NK-92 (cell line): Measurements from ENCODE around the gene RASGEF1B.

Experiments
- DNase-seq: peaks from one replicate; lab custom pipeline; 2025; ENCODE audit not compliant: unreplicated experiment; lab: John Stamatoyannopoulos, UW

The RASGEF1B gene

DNA sequence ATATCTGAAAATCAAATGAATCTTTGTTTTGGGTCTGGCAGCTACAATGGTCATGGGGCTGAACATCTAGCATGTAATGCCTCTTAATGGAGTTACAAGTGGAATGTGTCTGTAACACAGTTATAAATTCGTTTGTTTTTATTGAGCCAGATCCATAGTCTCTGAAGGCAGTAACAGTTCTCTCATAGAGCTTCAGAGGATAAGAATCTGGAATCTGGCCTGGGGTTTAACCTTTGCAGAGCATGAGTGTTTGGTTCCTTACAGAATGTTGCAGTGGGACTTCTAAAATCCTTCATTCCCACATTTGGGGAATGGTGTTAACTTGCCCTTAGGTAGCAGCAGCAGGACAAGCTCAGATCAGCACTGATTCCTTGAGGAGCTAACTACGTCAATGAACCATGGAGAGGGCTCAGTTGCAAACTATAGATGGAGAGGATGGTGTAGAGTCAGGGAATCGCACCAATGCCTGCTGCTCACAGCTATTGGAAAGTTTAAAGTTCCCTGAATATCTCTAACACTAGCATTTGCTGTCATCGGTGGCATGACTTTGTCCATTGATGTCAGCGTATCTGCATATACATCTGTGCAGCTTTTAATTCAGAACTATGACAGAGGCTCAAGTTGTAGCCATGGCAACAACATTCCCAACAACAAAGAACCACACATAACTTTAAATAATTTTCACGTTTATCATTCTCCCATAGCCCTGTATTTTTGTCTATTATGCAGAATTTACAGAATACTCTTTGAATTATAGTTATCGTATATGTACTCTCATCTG is 72.2 kb downstream of the RASGEF1B start:
- no peak for DNase-seq

DNA sequence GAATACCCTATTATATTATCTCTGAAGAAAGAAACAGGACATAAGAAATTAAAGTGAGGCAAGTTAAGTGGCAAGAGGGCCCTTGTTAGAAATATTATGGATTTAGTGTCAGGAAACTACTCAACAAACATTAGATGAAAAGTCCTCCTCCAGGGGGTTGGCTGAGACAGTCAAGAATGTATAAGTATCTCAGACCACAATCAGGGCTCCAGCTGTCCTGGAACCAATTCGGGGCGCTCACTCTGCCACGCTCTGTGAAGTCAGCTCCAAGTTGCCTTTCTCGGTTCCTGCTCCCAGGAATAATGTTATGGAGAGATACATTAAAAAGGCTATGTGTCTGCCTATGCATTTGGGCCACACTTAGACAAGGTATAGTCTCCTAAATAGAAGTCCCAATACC is 73.3 kb downstream of the RASGEF1B start:
- no peak for DNase-seq

DNA sequence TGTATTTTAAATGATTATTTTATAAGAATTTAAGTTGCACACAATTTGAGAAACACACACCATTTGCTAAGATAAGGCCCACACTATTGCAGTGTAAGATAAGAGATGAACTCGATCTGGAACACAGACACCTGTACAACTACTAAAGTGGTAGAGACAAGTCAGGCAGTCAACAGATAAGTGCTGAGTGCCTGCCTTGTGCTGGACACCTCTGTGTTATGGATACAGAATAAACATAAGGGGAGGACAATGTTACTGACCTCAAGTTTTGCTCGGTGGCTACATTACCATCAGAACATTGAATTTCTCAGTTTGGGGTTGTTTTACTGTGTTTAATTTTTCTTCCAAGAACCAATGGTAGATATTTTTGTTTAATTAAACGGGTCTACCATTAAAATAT is 74.1 kb downstream of the RASGEF1B start:
- DNase-seq, result no peak

DNA sequence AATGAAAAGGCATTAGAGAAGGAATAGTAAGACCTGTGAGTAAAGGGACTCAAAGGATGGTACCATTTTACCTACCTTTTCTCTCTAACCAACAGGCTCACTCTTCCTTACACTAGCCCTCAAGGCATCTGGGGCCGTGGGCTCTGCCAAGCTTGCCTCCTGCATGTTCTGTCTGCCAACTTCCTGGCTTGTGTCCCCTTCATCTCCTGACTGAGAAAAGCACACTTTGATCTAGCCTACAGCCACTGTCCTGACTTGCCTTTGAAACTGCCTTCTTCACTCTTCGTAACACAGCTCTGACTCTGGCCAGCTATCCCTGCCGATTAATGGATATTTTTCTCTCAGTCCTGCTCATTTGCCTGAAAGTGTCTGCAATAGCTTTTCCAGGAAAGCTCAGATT is 76.5 kb downstream of the RASGEF1B start:
- DNase-seq, result no peak

DNA sequence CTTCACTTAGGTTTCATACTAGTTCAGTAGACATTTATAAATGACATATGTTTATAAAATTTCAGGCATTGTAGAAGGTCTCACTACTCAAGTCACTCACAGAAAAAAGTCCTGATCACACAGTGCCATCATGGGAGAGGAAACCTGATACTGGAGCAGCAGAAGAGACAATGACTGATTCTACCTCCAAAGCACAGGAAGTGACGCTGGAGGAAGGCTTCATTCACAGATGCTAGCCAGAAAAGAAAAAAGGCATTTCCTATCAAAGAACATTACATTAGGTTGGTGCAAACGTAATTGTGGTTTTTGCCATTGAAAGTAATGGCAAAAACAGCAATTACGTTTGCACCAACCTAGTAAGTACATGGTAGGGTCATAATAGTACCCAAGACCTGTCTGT is 79.5 kb downstream of the RASGEF1B start:
- no peak for DNase-seq

DNA sequence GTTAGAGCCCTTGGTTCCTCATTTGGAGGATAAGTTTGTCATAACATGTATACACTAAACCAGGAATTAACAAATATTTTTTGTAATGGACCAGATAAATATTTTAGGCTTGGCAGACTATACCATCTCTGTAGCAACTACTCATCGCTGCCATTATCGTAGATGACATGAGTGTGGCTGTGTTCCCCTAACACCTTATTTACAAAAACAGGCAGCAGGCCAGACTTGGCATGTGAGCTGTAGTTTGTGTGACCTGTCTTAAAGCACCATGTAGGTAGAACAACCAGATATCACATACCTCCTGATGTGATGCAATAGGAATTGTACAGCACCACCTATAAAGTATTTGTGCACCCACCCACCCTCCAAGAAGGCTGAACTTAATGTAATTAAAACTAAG is 82.0 kb downstream of the RASGEF1B start:
- no peak for DNase-seq

DNA sequence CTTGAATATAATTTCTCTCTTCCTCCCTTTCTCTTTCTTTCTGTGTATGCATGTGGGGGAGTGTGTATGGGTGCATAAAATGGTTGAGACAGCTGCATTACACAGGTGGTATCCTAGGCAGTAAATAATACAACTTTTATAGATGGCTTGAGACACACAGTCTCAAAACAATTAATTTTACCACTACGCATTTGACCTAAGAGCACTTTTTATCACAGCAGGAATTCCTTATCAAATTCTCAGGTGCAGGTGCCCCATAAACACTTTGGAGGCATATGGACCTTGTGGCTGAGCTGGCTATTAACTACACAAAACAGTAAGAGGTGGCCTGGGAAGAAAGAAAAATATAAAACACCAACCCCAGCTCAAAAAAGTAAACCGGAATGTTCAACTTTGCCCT is 91.3 kb downstream of the RASGEF1B start:
- DNase-seq, result no peak

DNA sequence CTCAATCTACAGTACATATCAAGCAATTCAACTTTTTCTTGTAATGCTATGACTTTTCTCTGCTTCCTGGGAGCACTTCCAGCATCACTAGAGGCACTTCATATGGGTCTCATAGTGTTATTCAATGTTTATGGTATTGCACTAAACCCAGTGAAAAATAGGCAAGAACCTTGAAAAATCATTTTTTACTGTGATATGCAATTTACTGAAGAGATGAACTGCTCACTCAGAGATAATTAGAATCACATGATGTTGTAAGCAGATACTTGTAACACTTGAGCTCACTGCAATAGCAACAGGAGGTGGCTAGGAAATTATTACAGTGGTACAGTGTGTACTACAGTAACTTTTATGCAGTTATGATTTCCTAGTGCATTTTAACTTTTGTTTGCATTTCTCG is 93.3 kb downstream of the RASGEF1B start:
- no peak for DNase-seq

DNA sequence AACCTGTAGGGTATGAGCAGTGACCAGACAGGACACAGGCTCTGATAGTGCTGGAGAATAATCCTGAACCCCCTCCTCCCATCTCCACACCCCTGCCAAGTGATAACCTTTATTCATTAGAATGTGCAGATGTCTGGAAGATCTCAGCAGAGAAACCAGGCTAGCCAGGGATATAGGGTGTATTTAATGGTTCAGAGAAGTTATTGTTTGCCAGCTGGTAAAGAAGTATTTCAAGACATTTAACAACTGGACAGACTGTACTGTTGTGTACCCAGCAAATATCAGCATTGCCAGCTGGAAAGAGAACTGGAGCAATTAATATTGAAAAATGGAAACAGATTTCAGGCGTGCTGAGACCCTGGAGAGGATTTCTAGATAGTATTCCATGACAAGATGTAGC is 94.5 kb downstream of the RASGEF1B start:
- DNase-seq, result no peak

DNA sequence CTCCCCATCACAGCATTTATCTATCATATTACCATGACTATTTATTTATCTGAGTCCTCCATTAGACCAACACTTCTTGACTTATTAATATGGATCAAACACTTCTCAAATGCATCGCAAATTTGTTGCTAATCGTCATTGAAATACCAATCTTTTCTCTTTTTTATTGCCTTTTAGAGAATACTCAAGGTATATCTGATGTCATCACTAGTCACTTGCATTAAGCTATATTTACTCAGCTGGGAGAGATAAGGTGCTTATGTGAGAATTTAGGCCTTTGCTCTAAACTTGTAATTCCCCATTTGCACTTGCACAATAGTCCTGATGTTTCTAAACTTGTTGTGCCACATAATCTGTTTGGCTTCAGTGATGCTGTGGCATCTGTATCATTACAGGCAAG is 95.0 kb downstream of the RASGEF1B start:
- DNase-seq, result no peak
